Measurements from ENCODE around the gene ACOT13.

ACOT13 gene

GRCh38 chr6:24683297-24684296 lies 16.7 kb downstream of the ACOT13 start:
- Histone ChIP-seq H3K27me3 (ENCODE audit: control insufficient read depth in 3 of 3, insufficient read depth in 3 of 3, low read depth in 1 of 3, low read length in 3 of 3) (no peaks in the 10 kb centered on the region), H4K8ac (ENCODE audit: low read depth, low read length) (no peak overlapping the region), H3K18ac (ENCODE audit: low read length) (no peak overlapping the region), H3K9ac (ENCODE audit: low read depth, low read length, poor library complexity) (no peak overlapping the region), H3K14ac (ENCODE audit: low read length) (no peak overlapping the region), H3K79me1 (ENCODE audit: low read depth, low read length) (no peaks in the 10 kb centered on the region), H2BK12ac (ENCODE audit: low read length) (no peak overlapping the region), H3K4me1 (ENCODE audit: control insufficient read depth in 2 of 2, insufficient read depth in 1 of 2, low read depth in 1 of 2, low read length in 2 of 2) (peaks cover 0 to 5% of the 10 kb centered on the region in 2 donors), H2BK120ac (ENCODE audit: low read depth, low read length) (no peak overlapping the region), H2AFZ (ENCODE audit: low read length) (no peak overlapping the region), H3K4me3 (ENCODE audit: low read length in 2 of 2) (no peak overlapping the region), H2BK15ac (ENCODE audit: low read length) (no peak overlapping the region), H3K4ac (ENCODE audit: low read length) (no peak overlapping the region), H2BK5ac (ENCODE audit: low read length) (no peak overlapping the region), H3K4me2 (ENCODE audit: insufficient read depth, low read length, poor library complexity, severe bottlenecking) (no peak overlapping the region), H3K36me3 (replicated peaks in 1 of 2; ENCODE audit: control insufficient read depth in 2 of 2, insufficient read depth in 2 of 2, low read length in 2 of 2) (peaks cover 0 to 4% of the 10 kb centered on the region in 2 donors), H3K27ac (replicated peaks; ENCODE audit: low read length) (no peak overlapping the region), H2AK5ac (ENCODE audit: low read depth, low read length) (no peak overlapping the region), H3K23ac (ENCODE audit: low read depth, low read length, poor library complexity) (no peak overlapping the region), H3K9me3 (replicated peaks in 1 of 2; ENCODE audit: control insufficient read depth in 2 of 2, insufficient read depth in 1 of 2, low read depth in 1 of 2, low read length in 2 of 2) (no peaks in the 10 kb centered on the region), H4K91ac (ENCODE audit: low read depth, low read length, poor library complexity) (no peak overlapping the region)
- no CpG with 5 or more reads among the region's 12 CpGs for WGBS, 2 donors (ENCODE audit: extremely low coverage in 2 of 2, insufficient read length in 2 of 2, insufficient replicate concordance in 1 of 2)
- no peak for DNase-seq (ENCODE audit: low spot score)

GRCh38 chr6:24686408-24686807 lies 19.5 kb downstream of the ACOT13 start:
- Histone ChIP-seq H3K9ac (ENCODE audit: low read depth, low read length, poor library complexity) (no peak overlapping the region), H3K36me3 (replicated peaks in 1 of 2; ENCODE audit: control insufficient read depth in 2 of 2, insufficient read depth in 2 of 2, low read length in 2 of 2) (peaks cover 0 to 4% of the 10 kb centered on the region in 2 donors), H2BK12ac (ENCODE audit: low read length) (no peak overlapping the region), H2BK15ac (ENCODE audit: low read length) (no peak overlapping the region), H3K27me3 (ENCODE audit: control insufficient read depth in 3 of 3, insufficient read depth in 3 of 3, low read depth in 1 of 3, low read length in 3 of 3) (no peaks in the 10 kb centered on the region), H4K8ac (ENCODE audit: low read depth, low read length) (no peak overlapping the region), H2BK120ac (ENCODE audit: low read depth, low read length) (no peak overlapping the region), H3K27ac (replicated peaks; ENCODE audit: low read length) (no peak overlapping the region), H3K14ac (ENCODE audit: low read length) (no peak overlapping the region), H3K23ac (ENCODE audit: low read depth, low read length, poor library complexity) (no peak overlapping the region), H3K4me2 (ENCODE audit: insufficient read depth, low read length, poor library complexity, severe bottlenecking) (no peak overlapping the region), H3K9me3 (replicated peaks in 1 of 2; ENCODE audit: control insufficient read depth in 2 of 2, insufficient read depth in 1 of 2, low read depth in 1 of 2, low read length in 2 of 2) (no peaks in the 10 kb centered on the region), H4K91ac (ENCODE audit: low read depth, low read length, poor library complexity) (no peak overlapping the region), H2AFZ (ENCODE audit: low read length) (no peak overlapping the region), H2AK5ac (ENCODE audit: low read depth, low read length) (no peak overlapping the region), H2BK5ac (ENCODE audit: low read length) (no peak overlapping the region), H3K18ac (ENCODE audit: low read length) (no peak overlapping the region), H3K4me1 (ENCODE audit: control insufficient read depth in 2 of 2, insufficient read depth in 1 of 2, low read depth in 1 of 2, low read length in 2 of 2) (peaks cover 0 to 5% of the 10 kb centered on the region in 2 donors), H3K4me3 (ENCODE audit: low read length in 2 of 2) (no peak overlapping the region), H3K79me1 (ENCODE audit: low read depth, low read length) (no peaks in the 10 kb centered on the region), H3K4ac (ENCODE audit: low read length) (no peak overlapping the region)
- DNase-seq (ENCODE audit: low spot score) = no peak
- WGBS, 2 donors (ENCODE audit: extremely low coverage in 2 of 2, insufficient read length in 2 of 2, insufficient replicate concordance in 1 of 2) = no CpG with 5 or more reads among the region's 1 CpG

GRCh38 chr6:24686946-24687345 lies 20.1 kb downstream of the ACOT13 start:
- no peak overlapping the region for H3K4me2 ChIP-seq (ENCODE audit: insufficient read depth, low read length, poor library complexity, severe bottlenecking)
- no peak overlapping the region for H3K23ac ChIP-seq (ENCODE audit: low read depth, low read length, poor library complexity)
- no peak overlapping the region for H3K9ac ChIP-seq (ENCODE audit: low read depth, low read length, poor library complexity)
- H3K4me3 ChIP-seq (ENCODE audit: low read length in 2 of 2) = no peak overlapping the region
- H3K4ac ChIP-seq (ENCODE audit: low read length) = no peak overlapping the region
- H3K14ac ChIP-seq (ENCODE audit: low read length) = no peak overlapping the region
- H2AK5ac ChIP-seq (ENCODE audit: low read depth, low read length) = no peak overlapping the region
- no peak overlapping the region for H2AFZ ChIP-seq (ENCODE audit: low read length)
- no peak for DNase-seq (ENCODE audit: low spot score)
- H2BK15ac ChIP-seq (ENCODE audit: low read length) = no peak overlapping the region
- no peaks in the 10 kb centered on the region for H3K79me1 ChIP-seq (ENCODE audit: low read depth, low read length)
- H3K4me1 ChIP-seq (ENCODE audit: control insufficient read depth in 2 of 2, insufficient read depth in 1 of 2, low read depth in 1 of 2, low read length in 2 of 2) = peaks cover 0 to 5% of the 10 kb centered on the region in 2 donors
- no CpG with 5 or more reads among the region's 4 CpGs for WGBS, 2 donors (ENCODE audit: extremely low coverage in 2 of 2, insufficient read length in 2 of 2, insufficient replicate concordance in 1 of 2)
- H2BK5ac ChIP-seq (ENCODE audit: low read length) = no peak overlapping the region
- no peak overlapping the region for H4K8ac ChIP-seq (ENCODE audit: low read depth, low read length)
- no peaks in the 10 kb centered on the region for H3K9me3 ChIP-seq (replicated peaks in 1 of 2; ENCODE audit: control insufficient read depth in 2 of 2, insufficient read depth in 1 of 2, low read depth in 1 of 2, low read length in 2 of 2)
- no peak overlapping the region for H3K27ac ChIP-seq (replicated peaks; ENCODE audit: low read length)
- H3K18ac ChIP-seq (ENCODE audit: low read length) = no peak overlapping the region
- no peaks in the 10 kb centered on the region for H3K27me3 ChIP-seq (ENCODE audit: control insufficient read depth in 3 of 3, insufficient read depth in 3 of 3, low read depth in 1 of 3, low read length in 3 of 3)
- H2BK120ac ChIP-seq (ENCODE audit: low read depth, low read length) = no peak overlapping the region
- H2BK12ac ChIP-seq (ENCODE audit: low read length) = no peak overlapping the region
- H4K91ac ChIP-seq (ENCODE audit: low read depth, low read length, poor library complexity) = no peak overlapping the region
- H3K36me3 ChIP-seq (replicated peaks in 1 of 2; ENCODE audit: control insufficient read depth in 2 of 2, insufficient read depth in 2 of 2, low read length in 2 of 2) = peaks cover 0 to 4% of the 10 kb centered on the region in 2 donors

- Histone ChIP-seq H2AFZ (ENCODE audit: low read length) (no peak overlapping the region), H3K4me1 (ENCODE audit: control insufficient read depth in 2 of 2, insufficient read depth in 1 of 2, low read depth in 1 of 2, low read length in 2 of 2) (no peaks in the 10 kb centered on the region), H3K27me3 (ENCODE audit: control insufficient read depth in 3 of 3, insufficient read depth in 3 of 3, low read depth in 1 of 3, low read length in 3 of 3) (no peaks in the 10 kb centered on the region), H3K4me2 (ENCODE audit: insufficient read depth, low read length, poor library complexity, severe bottlenecking) (no peak overlapping the region), H3K4ac (ENCODE audit: low read length) (no peak overlapping the region), H4K91ac (ENCODE audit: low read depth, low read length, poor library complexity) (no peak overlapping the region), H3K4me3 (ENCODE audit: low read length in 2 of 2) (no peak overlapping the region), H3K79me1 (ENCODE audit: low read depth, low read length) (no peaks in the 10 kb centered on the region), H2BK120ac (ENCODE audit: low read depth, low read length) (no peak overlapping the region), H3K14ac (ENCODE audit: low read length) (no peak overlapping the region), H3K27ac (replicated peaks; ENCODE audit: low read length) (no peak overlapping the region), H3K9me3 (replicated peaks in 1 of 2; ENCODE audit: control insufficient read depth in 2 of 2, insufficient read depth in 1 of 2, low read depth in 1 of 2, low read length in 2 of 2) (no peaks in the 10 kb centered on the region), H3K36me3 (replicated peaks in 1 of 2; ENCODE audit: control insufficient read depth in 2 of 2, insufficient read depth in 2 of 2, low read length in 2 of 2) (peaks cover 0 to 4% of the 10 kb centered on the region in 2 donors), H2BK12ac (ENCODE audit: low read length) (no peak overlapping the region), H3K18ac (ENCODE audit: low read length) (no peak overlapping the region), H3K9ac (ENCODE audit: low read depth, low read length, poor library complexity) (no peak overlapping the region), H2BK5ac (ENCODE audit: low read length) (no peak overlapping the region), H4K8ac (ENCODE audit: low read depth, low read length) (no peak overlapping the region), H2BK15ac (ENCODE audit: low read length) (no peak overlapping the region), H2AK5ac (ENCODE audit: low read depth, low read length) (no peak overlapping the region), H3K23ac (ENCODE audit: low read depth, low read length, poor library complexity) (no peak overlapping the region)
- WGBS, 2 donors (ENCODE audit: extremely low coverage in 2 of 2, insufficient read length in 2 of 2, insufficient replicate concordance in 1 of 2) = no CpG with 5 or more reads among the region's 2 CpGs
- no peak for DNase-seq (ENCODE audit: low spot score)
These were observed 23.1 kb downstream of the ACOT13 start for GRCh38 chr6:24689964-24690363.

Data from neuronal stem cell (in vitro differentiated cells).